ENCODE results near the gene CDC42BPB.

Gene CDC42BPB

GRCh38 chr14:103093856-103094405, 36.6 kb upstream of the CDC42BPB start:
- no peak for DNase-seq

- no peak for DNase-seq
Measured at GRCh38 chr14:103091883-103092222, 34.5 kb upstream of the CDC42BPB start.

- peak; percentile 33 to 75 (median 69) for DNase-seq
Measured at GRCh38 chr14:103091041-103091882, 33.9 kb upstream of the CDC42BPB start.

- DNase-seq = no peak
Measured at GRCh38 chr14:103090481-103091020, 33.2 kb upstream of the CDC42BPB start.

- DNase-seq = no peak
Measured at GRCh38 chr14:103089386-103090335, 32.3 kb upstream of the CDC42BPB start.

- no peak for DNase-seq
Measured at GRCh38 chr14:103088921-103089320, 31.6 kb upstream of the CDC42BPB start.

- no peak for DNase-seq
Measured at GRCh38 chr14:103087343-103087835, 30.0 kb upstream of the CDC42BPB start.

GRCh38 chr14:103086771-103087342, 29.5 kb upstream of the CDC42BPB start:
- DNase-seq = no peak

GRCh38 chr14:103085106-103086091, 28.1 kb upstream of the CDC42BPB start:
- DNase-seq = no peak

GRCh38 chr14:103084021-103084919, 26.9 kb upstream of the CDC42BPB start, which contains the start of gene LBHD2:
Gene LBHD2, plus strand, starts transcription at chr14:103084210. Its CDS starts 1,803 bp downstream, at chr14:103086013.
- DNase-seq = no peak

- DNase-seq = no peak
Measured at GRCh38 chr14:103081951-103082350, 24.6 kb upstream of the CDC42BPB start.

- no peak for DNase-seq
Measured at GRCh38 chr14:103078860-103079587, 21.7 kb upstream of the CDC42BPB start.

- peak; percentile 37 to 79 (median 76) for DNase-seq
Measured at GRCh38 chr14:103078420-103078749, 21.0 kb upstream of the CDC42BPB start.

- DNase-seq = no peak
Measured at GRCh38 chr14:103074729-103075367, 17.5 kb upstream of the CDC42BPB start.

- no peak for DNase-seq
Measured at GRCh38 chr14:103073876-103074728, 16.8 kb upstream of the CDC42BPB start.

GRCh38 chr14:103073367-103073875, 16.1 kb upstream of the CDC42BPB start:
- no peak for DNase-seq

- no peak for DNase-seq
Measured at GRCh38 chr14:103072595-103073366, 15.4 kb upstream of the CDC42BPB start.

Measured in stimulated activated naive CD4-positive, alpha-beta T cell (primary cell).